OCI-LY1 (cell line): ENCODE results near the gene PCED1B.

Experiments used
- EZH2 ChIP-seq: fragments of 200-600 bp; sonication (generic), shearing (Covaris generic); IDR thresholded peaks from 2 replicates; pipeline ENCODE4 v1.8.0; 2017; ENCODE audit warnings: borderline replicate concordance, mixed run types, mild to moderate bottlenecking, antibody characterized with exemption, low read length, moderate library complexity, mixed read lengths
- TF ChIP-seq, protein P1 (sequence below): fragments of 200-600 bp; sonication (generic), shearing (Covaris generic); IDR thresholded peaks from 2 replicates; pipeline ENCODE4 v1.5.1; 2017; ENCODE audit warnings: mild to moderate bottlenecking, antibody characterized with exemption, low read length, moderate library complexity, mixed read lengths

DNA sequence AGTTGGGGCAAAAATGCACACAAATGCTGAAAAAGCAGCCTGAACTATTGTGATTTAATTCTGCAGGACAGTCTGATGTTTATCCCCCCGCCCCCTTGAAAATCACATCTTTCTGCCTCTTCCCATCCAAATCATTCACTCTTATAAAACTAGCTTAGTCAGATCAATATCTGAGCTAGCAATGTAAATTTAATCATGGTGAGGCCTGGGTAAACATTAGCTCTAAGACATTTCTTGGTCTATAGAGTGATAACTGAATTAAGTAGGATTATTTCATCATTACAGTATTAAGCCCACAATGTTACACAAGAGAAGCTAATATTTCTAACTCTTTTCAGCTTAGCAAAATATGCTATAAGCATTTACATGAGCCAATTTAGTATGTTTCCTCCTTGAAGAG lies 9.1 kb upstream of the PCED1B start:
- no peak for TF ChIP-seq EZH2
- TF ChIP-seq, protein P1, sequence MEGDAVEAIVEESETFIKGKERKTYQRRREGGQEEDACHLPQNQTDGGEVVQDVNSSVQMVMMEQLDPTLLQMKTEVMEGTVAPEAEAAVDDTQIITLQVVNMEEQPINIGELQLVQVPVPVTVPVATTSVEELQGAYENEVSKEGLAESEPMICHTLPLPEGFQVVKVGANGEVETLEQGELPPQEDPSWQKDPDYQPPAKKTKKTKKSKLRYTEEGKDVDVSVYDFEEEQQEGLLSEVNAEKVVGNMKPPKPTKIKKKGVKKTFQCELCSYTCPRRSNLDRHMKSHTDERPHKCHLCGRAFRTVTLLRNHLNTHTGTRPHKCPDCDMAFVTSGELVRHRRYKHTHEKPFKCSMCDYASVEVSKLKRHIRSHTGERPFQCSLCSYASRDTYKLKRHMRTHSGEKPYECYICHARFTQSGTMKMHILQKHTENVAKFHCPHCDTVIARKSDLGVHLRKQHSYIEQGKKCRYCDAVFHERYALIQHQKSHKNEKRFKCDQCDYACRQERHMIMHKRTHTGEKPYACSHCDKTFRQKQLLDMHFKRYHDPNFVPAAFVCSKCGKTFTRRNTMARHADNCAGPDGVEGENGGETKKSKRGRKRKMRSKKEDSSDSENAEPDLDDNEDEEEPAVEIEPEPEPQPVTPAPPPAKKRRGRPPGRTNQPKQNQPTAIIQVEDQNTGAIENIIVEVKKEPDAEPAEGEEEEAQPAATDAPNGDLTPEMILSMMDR, result no peak
